PC-9 (cell line): Measurements from ENCODE around the gene PGAP6.

Experiments
- CTCF ChIP-seq: fragments of 200-600 bp; sonication (generic); conservative IDR thresholded peaks from 2 replicates; pipeline ENCODE4 v1.6.1; 2017; ENCODE audit warnings: mixed run types, antibody characterized with exemption, mild to moderate bottlenecking, moderate library complexity
- EZH2 ChIP-seq: fragments of 200-600 bp; sonication (generic); IDR thresholded peaks from 2 replicates; pipeline ENCODE4 v1.8.0; 2017; ENCODE audit warnings: antibody characterized with exemption, low read depth

DNA sequence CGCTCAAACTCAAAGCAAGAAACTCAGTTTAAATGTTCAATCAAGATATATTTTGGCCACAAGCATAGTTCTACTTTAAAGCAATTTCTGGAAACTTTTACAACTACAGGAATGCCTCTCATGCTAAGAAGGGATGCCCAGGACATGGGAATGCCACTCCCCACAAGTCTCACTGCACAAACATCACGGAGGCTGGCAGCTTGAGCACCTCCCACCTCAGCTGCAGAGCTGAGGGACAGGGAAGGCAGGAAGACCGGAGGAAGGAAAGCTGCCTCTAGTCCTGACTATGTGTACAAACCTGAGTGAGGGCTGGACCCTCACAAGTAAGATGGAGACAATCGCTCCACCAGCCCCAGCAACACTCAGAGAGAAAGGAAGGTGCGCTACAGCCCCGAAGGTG, 34.6 kb downstream of the PGAP6 start:
- TF ChIP-seq CTCF (no peak), EZH2 (no peak)
